Trophoblast cell (in vitro differentiated cells and primary cell): ENCODE data around the gene PGS1.

Source experiments
- DNase-seq, 2 donors: peaks; one replicate each; pipeline ENCODE4 v3.0.0-alpha.2; 2016
- H2AFZ ChIP-seq: 2 replicates; pipeline ENCODE4 v1.6.1; 2013; ENCODE audit warnings: low read length, moderate library complexity, mild to moderate bottlenecking; ENCODE audit not compliant: insufficient read depth, poor library complexity
- H2AK5ac ChIP-seq: 2 replicates; pipeline ENCODE4 v1.6.1; 2013; ENCODE audit warnings: mild to moderate bottlenecking, low read length
- H2BK120ac ChIP-seq: 2 replicates; pipeline ENCODE4 v1.6.1; 2013; ENCODE audit warnings: low read length, mild to moderate bottlenecking, moderate library complexity; ENCODE audit not compliant: insufficient read depth, poor library complexity
- H2BK12ac ChIP-seq: 2 replicates; pipeline ENCODE4 v1.6.1; 2013; ENCODE audit warnings: mild to moderate bottlenecking, low read length, moderate library complexity
- H2BK5ac ChIP-seq: 2 replicates; pipeline ENCODE4 v1.6.1; 2013; ENCODE audit warnings: low read length, low read depth, moderate library complexity, mild to moderate bottlenecking; ENCODE audit not compliant: poor library complexity
- H3K14ac ChIP-seq: 2 replicates; pipeline ENCODE4 v1.6.1; 2013; ENCODE audit warnings: mild to moderate bottlenecking, low read length
- H3K18ac ChIP-seq: 2 replicates; pipeline ENCODE4 v1.6.1; 2013; ENCODE audit warnings: mild to moderate bottlenecking, low read length
- H3K23ac ChIP-seq: 2 replicates; pipeline ENCODE4 v1.6.1; 2013; ENCODE audit warnings: low read length
- H3K27ac ChIP-seq: 2 replicates; pipeline ENCODE4 v1.5.1; 2013; ENCODE audit warnings: low read depth, mild to moderate bottlenecking, inconsistent platforms, low read length, moderate library complexity
- H3K27me3 ChIP-seq: 2 replicates; pipeline ENCODE4 v1.6.1; 2013; ENCODE audit warnings: inconsistent platforms, mild to moderate bottlenecking, low read length, moderate library complexity; ENCODE audit not compliant: insufficient read depth
- H3K36me3 ChIP-seq, 2 experiments: 1 replicate in 1 of 2; 2 replicates in 1 of 2; pipeline ENCODE4 v1.6.1; 2013; ENCODE audit warnings: low read length in 2 of 2, mild to moderate bottlenecking in 2 of 2, moderate library complexity in 1 of 2; ENCODE audit not compliant: insufficient read depth in 2 of 2, control insufficient read depth in 1 of 2
- H3K4ac ChIP-seq: 2 replicates; pipeline ENCODE4 v1.6.1; 2013; ENCODE audit warnings: low read depth, mild to moderate bottlenecking, low read length, moderate library complexity
- H3K4me1 ChIP-seq, 2 experiments: 1 replicate in 1 of 2; 2 replicates in 1 of 2; pipeline ENCODE4 v1.6.1; 2013; ENCODE audit warnings: low read length in 2 of 2, mild to moderate bottlenecking in 2 of 2, moderate library complexity in 1 of 2; ENCODE audit not compliant: insufficient read depth in 2 of 2, control insufficient read depth in 1 of 2
- H3K4me2 ChIP-seq: 2 replicates; pipeline ENCODE4 v1.6.1; 2013; ENCODE audit warnings: inconsistent platforms, mild to moderate bottlenecking, low read length, moderate library complexity
- H3K4me3 ChIP-seq: 2 replicates; pipeline ENCODE4 v1.5.1; 2013; ENCODE audit warnings: mild to moderate bottlenecking, low read depth, low read length, inconsistent platforms
- H3K79me1 ChIP-seq: one replicate; pipeline ENCODE4 v1.6.1; 2013; ENCODE audit warnings: low read length
- H3K79me2 ChIP-seq: 2 replicates; pipeline ENCODE4 v1.6.1; 2013; ENCODE audit warnings: low read length, mild to moderate bottlenecking; ENCODE audit not compliant: control insufficient read depth, insufficient read depth, poor library complexity
- H3K9ac ChIP-seq: 2 replicates; pipeline ENCODE4 v1.6.1; 2013; ENCODE audit warnings: mild to moderate bottlenecking, low read length
- H3K9me3 ChIP-seq: 2 replicates; pipeline ENCODE4 v1.6.1; 2013; ENCODE audit warnings: low read depth, mild to moderate bottlenecking, control low read depth, inconsistent platforms, low read length; ENCODE audit not compliant: insufficient read depth
- H4K12ac ChIP-seq: 2 replicates; pipeline ENCODE4 v1.6.1; 2013; ENCODE audit warnings: low read depth, mild to moderate bottlenecking, low read length, moderate library complexity
- H4K8ac ChIP-seq: 2 replicates; pipeline ENCODE4 v1.6.1; 2013; ENCODE audit warnings: low read depth, mild to moderate bottlenecking, low read length, moderate library complexity
- H4K91ac ChIP-seq: one replicate; pipeline ENCODE4 v1.6.1; 2013; ENCODE audit warnings: low read depth, mild to moderate bottlenecking, low read length, moderate library complexity
- WGBS: extraction: QIAGEN DNeasy Blood & Tissue Kit; methylation state at CpG from one replicate; pipeline ENCODE4 v1.1.7; 2013; ENCODE audit warnings: missing lambda C conversion rate; ENCODE audit not compliant: insufficient read length, insufficient coverage; ENCODE audit errors: extremely low coverage; 5-methylcytosine and 5-hydroxymethylcytosine counted together

The PGS1 gene

GRCh38 chr17:78399693-78400144 is 21.3 kb downstream of the PGS1 start:
- Histone ChIP-seq H3K4me3 (no peak overlapping the region), H4K8ac (no peak overlapping the region), H3K4me1 (peaks cover 49 to 52% of the 10 kb centered on the region in 2 experiments), H3K36me3 (peaks cover 81 to 83% of the 10 kb centered on the region in 2 experiments), H3K14ac (no peak overlapping the region), H3K23ac (no peak overlapping the region), H3K4me2 (no peak overlapping the region), H3K27ac (peak overlapping the region; percentile 70), H4K91ac (peak overlapping the region; percentile 37), H3K9me3 (peaks cover 3% of the 10 kb centered on the region), H3K18ac (no peak overlapping the region), H3K4ac (peak overlapping the region; percentile 9), H3K27me3 (no peaks in the 10 kb centered on the region), H2BK120ac (peak overlapping the region; percentile 5), H2AFZ (no peak overlapping the region), H2BK5ac (peak overlapping the region; percentile 28), H4K12ac (no peak overlapping the region), H2AK5ac (no peak overlapping the region), H2BK12ac (no peak overlapping the region), H3K79me2 (peaks cover 18% of the 10 kb centered on the region), H3K79me1 (peaks cover 37% of the 10 kb centered on the region), H3K9ac (no peak overlapping the region)
- DNase-seq: no peak
- WGBS: no CpG with 5 or more reads among the region's 6 CpGs

GRCh38 chr17:78400581-78401240 is 22.3 kb downstream of the PGS1 start:
- Histone ChIP-seq H2BK5ac (no peak overlapping the region), H3K79me2 (peaks cover 13% of the 10 kb centered on the region), H3K36me3 (peaks cover 81 to 86% of the 10 kb centered on the region in 2 experiments), H3K18ac (peak overlapping the region; percentile 9), H3K9me3 (peaks cover 3% of the 10 kb centered on the region), H2BK12ac (peak overlapping the region; percentile 7), H3K4me2 (no peak overlapping the region), H4K8ac (no peak overlapping the region), H2AFZ (no peak overlapping the region), H3K4ac (no peak overlapping the region), H3K23ac (no peak overlapping the region), H2BK120ac (no peak overlapping the region), H3K14ac (peak overlapping the region; percentile 1), H4K91ac (peak overlapping the region; percentile 31), H3K27ac (peak overlapping the region; percentile 70), H3K9ac (no peak overlapping the region), H3K27me3 (no peaks in the 10 kb centered on the region), H2AK5ac (peak overlapping the region; percentile 16), H3K4me3 (no peak overlapping the region), H3K79me1 (peaks cover 32% of the 10 kb centered on the region), H4K12ac (no peak overlapping the region), H3K4me1 (peaks cover 44 to 46% of the 10 kb centered on the region in 2 experiments)
- no peak for DNase-seq
- WGBS: no CpG with 5 or more reads among the region's 17 CpGs

- Histone ChIP-seq H4K8ac (no peak overlapping the region), H3K9me3 (peaks cover 3% of the 10 kb centered on the region), H2AK5ac (peak overlapping the region; percentile 16), H3K4ac (peak overlapping the region; percentile 77), H3K18ac (peak overlapping the region; percentile 13), H4K12ac (no peak overlapping the region), H2BK5ac (peak overlapping the region; percentile 55), H3K4me3 (no peak overlapping the region), H3K27ac (peak overlapping the region; percentile 86), H3K14ac (no peak overlapping the region), H3K23ac (no peak overlapping the region), H3K36me3 (peaks cover 81 to 84% of the 10 kb centered on the region in 2 experiments), H2AFZ (no peak overlapping the region), H4K91ac (no peak overlapping the region), H2BK12ac (no peak overlapping the region), H3K79me1 (peaks cover 32% of the 10 kb centered on the region), H3K9ac (no peak overlapping the region), H3K4me2 (peak overlapping the region; percentile 21), H3K79me2 (peaks cover 12% of the 10 kb centered on the region), H3K4me1 (peaks cover 44 to 45% of the 10 kb centered on the region in 2 experiments), H3K27me3 (no peaks in the 10 kb centered on the region), H2BK120ac (no peak overlapping the region)
- DNase-seq: no peak
- no CpG with 5 or more reads among the region's 6 CpGs for WGBS
Observed at GRCh38 chr17:78401246-78401645, 22.8 kb downstream of the PGS1 start.

- H2BK120ac ChIP-seq: peak overlapping the region; percentile 39
- no peak for DNase-seq
- H3K4me1 ChIP-seq: peaks cover 41 to 43% of the 10 kb centered on the region in 2 experiments
- peaks cover 29% of the 10 kb centered on the region for H3K79me1 ChIP-seq
- peak overlapping the region; percentile 68 for H4K91ac ChIP-seq
- H3K4me2 ChIP-seq: peak overlapping the region; percentile 21
- peak overlapping the region; percentile 65 for H3K14ac ChIP-seq
- no peak overlapping the region for H3K4me3 ChIP-seq
- WGBS: no CpG with 5 or more reads among the region's 8 CpGs
- H3K27ac ChIP-seq: peak overlapping the region; percentile 86
- no peak overlapping the region for H3K9ac ChIP-seq
- H2AK5ac ChIP-seq: peak overlapping the region; percentile 16
- peak overlapping the region; percentile 33 for H2BK12ac ChIP-seq
- H3K27me3 ChIP-seq: no peaks in the 10 kb centered on the region
- peaks cover 79 to 81% of the 10 kb centered on the region in 2 experiments for H3K36me3 ChIP-seq
- no peak overlapping the region for H2AFZ ChIP-seq
- peak overlapping the region; percentile 52 for H4K8ac ChIP-seq
- no peak overlapping the region for H3K23ac ChIP-seq
- H3K9me3 ChIP-seq: peaks cover 3% of the 10 kb centered on the region
- H3K18ac ChIP-seq: peak overlapping the region; percentile 67
- H3K4ac ChIP-seq: peak overlapping the region; percentile 77
- H4K12ac ChIP-seq: no peak overlapping the region
- peaks cover 11% of the 10 kb centered on the region for H3K79me2 ChIP-seq
- H2BK5ac ChIP-seq: peak overlapping the region; percentile 55
Observed at GRCh38 chr17:78401891-78402290, 23.4 kb downstream of the PGS1 start.
